AG09309 (cell line): ENCODE measurements around the gene MCC.

ENCODE experiments used
- DNase-seq: peaks from one replicate; pipeline ENCODE4 v3.0.0-alpha.2; 2010; ENCODE audit warnings: low read depth
- H3K4me3 ChIP-seq: 2 replicates; pipeline ENCODE4 v1.5.1; 2011; ENCODE audit warnings: mild to moderate bottlenecking, low read depth, low read length, moderate library complexity; ENCODE audit not compliant: control insufficient read depth
- TF ChIP-seq, protein P1 (sequence below): IDR thresholded peaks from 2 replicates; pipeline ENCODE4 v1.5.1; 2011; ENCODE audit warnings: mild to moderate bottlenecking, low read depth, low read length, inconsistent platforms; ENCODE audit not compliant: insufficient read depth, control insufficient read depth; ENCODE audit errors: missing control alignments

Gene MCC

DNA sequence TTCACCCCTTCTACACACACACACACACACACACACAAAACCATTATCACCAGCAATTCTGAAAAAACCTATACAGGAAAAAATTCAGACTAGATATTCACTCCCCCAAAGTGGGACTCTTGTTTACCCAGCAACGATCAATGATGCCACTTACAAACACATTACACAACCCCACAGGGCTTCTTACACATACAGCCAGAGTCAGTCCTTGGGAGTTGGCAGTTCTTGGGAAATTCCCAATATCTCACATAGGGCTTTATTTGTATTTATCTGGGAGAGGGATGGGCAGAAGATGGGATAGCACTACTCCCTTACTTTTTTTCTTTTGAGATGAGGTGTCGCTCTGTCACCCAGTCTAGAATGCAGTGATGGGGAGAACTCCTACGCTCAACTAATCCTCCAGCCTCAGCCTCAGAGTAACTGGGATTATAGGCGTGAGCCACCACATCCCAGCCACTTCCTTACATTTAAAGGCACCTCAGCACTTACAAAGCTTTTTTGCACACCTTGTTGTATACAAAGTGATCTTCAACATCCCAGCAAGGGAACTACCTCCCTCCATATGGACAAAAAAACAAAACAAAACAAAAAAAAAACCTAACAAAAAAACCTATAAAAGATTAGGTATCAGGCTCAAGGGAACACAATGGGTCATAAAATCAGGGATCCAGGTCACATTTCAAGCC is 221.9 kb downstream of the MCC start:
- DNase-seq: no peak
- no peak overlapping the region for H3K4me3 ChIP-seq
- TF ChIP-seq, protein P1, sequence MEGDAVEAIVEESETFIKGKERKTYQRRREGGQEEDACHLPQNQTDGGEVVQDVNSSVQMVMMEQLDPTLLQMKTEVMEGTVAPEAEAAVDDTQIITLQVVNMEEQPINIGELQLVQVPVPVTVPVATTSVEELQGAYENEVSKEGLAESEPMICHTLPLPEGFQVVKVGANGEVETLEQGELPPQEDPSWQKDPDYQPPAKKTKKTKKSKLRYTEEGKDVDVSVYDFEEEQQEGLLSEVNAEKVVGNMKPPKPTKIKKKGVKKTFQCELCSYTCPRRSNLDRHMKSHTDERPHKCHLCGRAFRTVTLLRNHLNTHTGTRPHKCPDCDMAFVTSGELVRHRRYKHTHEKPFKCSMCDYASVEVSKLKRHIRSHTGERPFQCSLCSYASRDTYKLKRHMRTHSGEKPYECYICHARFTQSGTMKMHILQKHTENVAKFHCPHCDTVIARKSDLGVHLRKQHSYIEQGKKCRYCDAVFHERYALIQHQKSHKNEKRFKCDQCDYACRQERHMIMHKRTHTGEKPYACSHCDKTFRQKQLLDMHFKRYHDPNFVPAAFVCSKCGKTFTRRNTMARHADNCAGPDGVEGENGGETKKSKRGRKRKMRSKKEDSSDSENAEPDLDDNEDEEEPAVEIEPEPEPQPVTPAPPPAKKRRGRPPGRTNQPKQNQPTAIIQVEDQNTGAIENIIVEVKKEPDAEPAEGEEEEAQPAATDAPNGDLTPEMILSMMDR: no peak

DNA sequence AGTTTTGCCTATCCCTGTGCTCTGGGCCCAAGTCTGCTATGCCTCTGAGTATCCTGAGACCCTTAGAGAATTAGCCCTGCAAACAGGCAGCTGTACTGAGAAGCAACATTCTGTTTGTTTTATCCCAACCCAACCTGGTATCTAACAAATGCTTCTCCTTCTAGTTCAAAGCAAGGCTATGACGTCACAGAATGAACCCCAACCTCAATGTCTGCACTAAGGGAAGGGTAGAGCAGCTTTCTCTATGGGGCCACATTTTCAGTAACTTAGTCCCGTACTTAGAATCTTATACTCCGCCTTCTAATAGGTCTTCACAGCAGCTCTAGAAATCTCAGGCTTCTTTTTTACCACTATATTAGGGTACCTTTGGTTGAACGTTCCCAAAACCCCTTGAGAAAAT is 223.1 kb downstream of the MCC start:
- TF ChIP-seq, protein P1: no peak
- no peak overlapping the region for H3K4me3 ChIP-seq

DNA sequence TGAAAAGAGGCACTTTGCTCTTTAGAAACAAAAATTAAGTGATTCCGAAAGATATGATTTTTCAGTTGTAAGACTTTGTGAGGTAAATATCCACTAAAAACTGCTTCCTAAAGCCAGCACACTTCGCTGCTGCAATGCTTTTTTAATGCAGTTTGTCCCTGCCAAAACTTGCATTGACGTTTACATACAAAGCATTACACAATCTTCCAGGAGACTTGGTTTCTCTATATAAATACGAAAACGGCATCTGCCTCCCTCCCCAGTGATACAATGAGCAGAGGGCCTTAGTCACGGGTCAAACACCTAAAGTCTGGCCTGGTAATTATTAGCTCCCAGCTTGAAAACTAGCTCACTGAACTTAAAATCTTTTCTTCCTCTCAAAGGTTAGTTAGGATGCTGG is 224.2 kb downstream of the MCC start:
- H3K4me3 ChIP-seq: no peak overlapping the region
- DNase-seq: no peak
- TF ChIP-seq, protein P1: no peak

More for the DNA sequence above, 223.1 kb downstream of the MCC start:
- no peak for DNase-seq

DNA sequence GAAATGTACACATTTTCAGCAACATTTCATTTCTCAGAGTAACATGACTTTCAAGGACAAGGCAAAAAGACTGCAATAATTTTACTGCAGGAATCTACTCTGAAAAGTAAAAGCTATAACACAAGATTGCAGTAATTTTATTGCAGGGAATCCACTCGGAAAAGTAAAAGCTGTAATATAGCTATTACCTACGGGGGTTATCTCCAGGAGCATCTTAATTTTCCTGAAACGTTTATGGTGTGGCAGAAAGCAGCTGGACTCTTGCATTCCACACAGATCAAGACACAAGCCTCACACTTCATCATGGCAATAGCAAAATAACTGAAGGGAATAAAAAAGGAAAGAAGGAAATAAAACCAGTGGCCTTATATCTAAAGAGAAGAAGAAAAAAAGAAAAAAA is 224.7 kb downstream of the MCC start:
- no peak for DNase-seq
- H3K4me3 ChIP-seq: no peak overlapping the region
- TF ChIP-seq, protein P1: no peak

DNA sequence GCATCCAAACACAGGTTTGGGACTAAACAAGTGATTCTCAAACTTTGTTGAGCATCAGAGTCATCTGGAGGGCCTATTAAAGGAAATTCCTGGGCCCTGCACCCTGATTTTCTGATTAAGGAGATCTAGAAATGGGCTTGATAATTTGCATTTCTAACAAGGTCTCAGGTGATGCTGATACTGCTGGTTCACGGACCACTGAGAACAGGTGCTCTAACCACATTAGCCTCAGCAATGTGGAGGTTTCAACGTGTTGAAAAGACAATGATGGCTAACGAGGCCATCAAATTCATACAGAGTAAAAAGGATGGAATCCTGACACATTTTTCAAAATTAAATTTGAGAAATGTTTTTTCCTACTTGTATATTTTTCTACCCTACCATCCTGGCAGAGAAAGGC is 225.6 kb downstream of the MCC start:
- no peak overlapping the region for H3K4me3 ChIP-seq
- TF ChIP-seq, protein P1: no peak
- DNase-seq: no peak

DNA sequence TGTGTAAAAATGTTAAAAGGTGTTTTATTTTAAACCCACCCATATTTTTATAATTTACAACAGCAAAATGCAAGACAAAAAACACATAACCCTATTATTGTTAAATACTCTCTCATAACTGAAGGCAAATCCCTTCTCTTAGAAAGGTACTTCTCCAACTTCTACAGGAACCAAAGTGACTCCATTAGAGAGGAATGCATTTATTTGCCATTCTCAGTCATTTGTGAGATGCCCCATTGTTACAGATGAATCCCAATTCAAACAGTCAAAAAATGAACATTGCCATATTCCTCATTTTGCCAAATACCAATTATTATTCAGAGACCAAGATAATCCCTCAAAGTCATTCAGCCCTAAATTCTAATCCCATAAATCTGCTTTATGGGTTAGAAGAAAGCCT is 229.2 kb downstream of the MCC start:
- no peak for DNase-seq
- TF ChIP-seq, protein P1: no peak
- no peak overlapping the region for H3K4me3 ChIP-seq
